IPS-11a (cell line): Measurements from ENCODE around the gene WDR20.
"Not testable (repeated sequence)": the region's sequence is repeated elsewhere in the genome, so short reads cannot be mapped to it uniquely, and the experiment has no call there.

Experiments used
- H3K4me3 ChIP-seq: one replicate; pipeline ENCODE4 v1.5.1; 2013; ENCODE audit warnings: low read depth, low read length, control low read depth

WDR20 gene

DNA sequence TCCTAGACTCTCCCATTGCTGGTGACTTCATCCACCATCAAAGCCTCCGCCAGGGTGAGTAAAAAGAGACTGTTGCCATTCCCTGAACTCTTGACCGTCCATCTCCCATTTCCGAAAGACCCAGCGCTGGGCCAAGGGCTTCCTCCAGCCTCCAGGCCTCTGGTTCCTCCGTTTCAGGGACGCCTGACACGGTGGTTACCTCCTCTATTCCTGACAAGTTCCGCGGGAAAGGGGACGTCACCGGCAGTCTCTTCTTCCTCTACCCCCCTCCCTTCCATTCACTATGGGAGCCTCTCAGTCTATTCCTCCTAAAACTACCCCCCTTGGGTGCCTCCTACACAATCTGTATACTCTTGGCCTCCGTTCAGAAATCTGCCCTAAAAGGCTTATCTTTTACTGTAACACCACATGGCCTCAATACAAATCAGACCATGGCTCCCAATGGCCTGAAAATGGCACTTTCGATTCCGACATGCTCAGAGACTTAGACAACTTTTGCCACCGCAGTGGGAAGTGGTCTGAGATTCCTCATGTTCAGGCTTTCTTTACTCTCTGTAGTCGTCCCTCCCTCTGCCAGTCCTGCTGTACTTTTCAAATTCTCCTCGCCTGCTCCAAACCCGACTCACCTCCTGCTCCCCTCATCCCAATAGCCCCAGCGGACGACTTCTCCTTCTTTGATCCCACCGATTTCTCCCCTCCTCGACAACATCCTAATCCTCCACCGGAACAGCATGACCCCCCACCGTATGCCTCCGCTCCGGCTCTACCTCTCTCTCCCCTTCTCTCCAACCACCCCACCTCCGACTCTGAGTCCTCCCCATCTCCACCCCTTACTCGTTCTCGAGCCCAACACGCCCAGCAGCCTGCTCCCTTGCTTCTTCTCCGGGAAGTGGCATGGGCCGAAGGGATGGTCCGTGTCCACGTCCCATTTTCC lies 94.9 kb downstream of the WDR20 start:
- H3K4me3 ChIP-seq = no peak overlapping the region

DNA sequence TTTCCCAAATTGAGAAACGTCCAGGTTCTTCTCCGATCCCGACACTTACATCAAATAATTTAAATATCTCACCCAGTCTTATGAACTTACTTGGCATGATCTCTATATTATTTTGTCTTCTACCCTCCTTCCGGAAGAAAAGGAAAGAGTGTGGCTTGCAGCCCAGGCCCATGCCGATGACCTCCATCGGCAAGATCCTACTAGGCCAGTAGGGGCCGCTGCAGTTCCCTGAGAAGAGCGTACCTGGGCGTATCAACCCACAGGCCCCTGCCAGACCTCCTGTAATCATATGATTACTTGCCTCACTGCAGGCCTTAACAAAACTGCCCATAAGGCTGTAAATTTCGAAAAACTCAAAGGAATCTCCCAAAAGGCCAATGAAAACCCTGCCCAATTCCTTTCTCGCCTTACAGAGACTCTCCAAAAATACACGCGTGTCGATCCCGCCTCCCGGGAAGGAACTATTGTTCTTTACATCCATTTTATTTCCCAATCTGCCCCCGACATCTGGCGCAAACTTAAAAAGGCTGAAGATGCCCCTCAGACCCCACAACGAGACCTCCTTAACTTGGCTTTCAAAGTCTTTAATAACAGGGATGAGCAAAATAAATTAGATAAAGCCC lies 95.7 kb downstream of the WDR20 start:
- no peak overlapping the region for H3K4me3 ChIP-seq

DNA sequence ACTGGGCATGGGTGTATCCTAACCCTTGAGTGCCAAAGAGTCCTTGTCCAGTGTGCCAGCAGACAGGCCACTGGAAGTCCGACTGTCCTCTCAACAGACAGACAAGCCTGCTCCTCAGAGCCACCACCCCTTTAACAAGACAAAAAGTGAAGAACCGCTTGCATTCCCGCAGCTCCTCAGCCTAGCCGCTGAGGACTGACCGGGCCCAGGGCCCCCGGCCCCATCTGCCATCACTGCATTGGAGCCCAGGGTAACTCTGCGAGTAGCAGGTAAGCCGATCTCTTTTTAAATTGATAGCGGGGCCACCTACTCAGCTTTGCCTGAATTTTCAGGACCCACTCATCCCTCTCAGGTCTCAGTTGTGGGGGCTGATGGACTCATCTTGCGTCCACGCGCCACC lies 96.3 kb downstream of the WDR20 start:
- no peak overlapping the region for H3K4me3 ChIP-seq

DNA sequence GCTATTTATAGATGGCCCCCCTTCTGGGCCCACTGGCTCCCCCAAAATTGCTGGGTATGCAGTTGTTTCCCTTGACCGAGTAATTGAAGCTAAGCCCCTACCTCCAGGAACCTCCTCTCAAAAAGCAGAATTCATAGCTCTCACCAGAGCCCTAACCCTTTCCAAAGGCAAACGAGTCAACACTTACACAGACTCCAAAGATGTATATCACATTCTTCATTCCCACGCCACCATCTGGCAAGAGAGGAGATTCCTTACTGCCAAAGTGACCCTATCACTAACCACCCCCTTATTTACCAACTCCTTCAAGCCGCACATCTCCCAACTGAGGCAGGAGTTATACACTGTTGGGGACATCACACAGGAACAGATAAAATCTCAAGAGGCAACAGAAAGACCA lies 98.4 kb downstream of the WDR20 start:
- no peak overlapping the region for H3K4me3 ChIP-seq

DNA sequence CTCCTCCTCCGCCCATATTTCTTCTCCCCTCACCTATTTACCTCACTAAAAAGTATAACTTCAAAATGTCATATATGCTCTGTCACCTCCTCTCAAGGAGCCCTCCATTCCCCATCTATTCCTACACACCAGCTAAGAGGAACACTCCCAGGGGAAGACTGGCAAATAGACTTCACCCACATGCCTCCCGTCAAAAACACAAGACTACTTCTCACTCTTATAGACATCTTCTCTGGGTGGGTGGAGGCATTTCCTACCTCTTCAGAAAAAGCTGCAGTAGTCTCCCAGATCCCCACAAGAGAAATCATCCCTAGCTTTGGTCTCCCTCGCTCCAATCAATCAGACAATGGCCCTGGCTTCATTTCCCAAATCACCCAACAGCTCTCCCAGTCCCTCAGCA lies 99.1 kb downstream of the WDR20 start:
- H3K4me3 ChIP-seq = no peak overlapping the region

DNA sequence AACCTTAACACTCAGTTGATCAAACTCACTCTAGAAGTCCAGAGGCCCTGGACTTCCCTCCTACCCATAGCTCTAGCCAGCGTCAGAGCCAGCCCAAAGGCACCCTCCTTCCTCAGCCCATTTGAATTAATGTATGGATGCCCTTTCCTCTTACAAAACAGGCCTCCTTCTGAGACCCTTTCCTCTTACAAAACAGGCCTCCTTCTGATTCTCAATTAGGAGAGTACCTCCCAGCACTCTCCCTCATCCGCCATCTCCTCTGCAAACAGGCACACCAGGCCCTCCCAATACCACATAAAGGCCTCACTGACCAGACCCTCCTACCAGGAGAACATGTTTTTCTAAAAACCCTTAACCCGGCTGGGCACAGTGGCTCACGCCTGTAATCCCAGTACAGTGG lies 99.5 kb downstream of the WDR20 start:
- no peak overlapping the region for H3K4me3 ChIP-seq

DNA sequence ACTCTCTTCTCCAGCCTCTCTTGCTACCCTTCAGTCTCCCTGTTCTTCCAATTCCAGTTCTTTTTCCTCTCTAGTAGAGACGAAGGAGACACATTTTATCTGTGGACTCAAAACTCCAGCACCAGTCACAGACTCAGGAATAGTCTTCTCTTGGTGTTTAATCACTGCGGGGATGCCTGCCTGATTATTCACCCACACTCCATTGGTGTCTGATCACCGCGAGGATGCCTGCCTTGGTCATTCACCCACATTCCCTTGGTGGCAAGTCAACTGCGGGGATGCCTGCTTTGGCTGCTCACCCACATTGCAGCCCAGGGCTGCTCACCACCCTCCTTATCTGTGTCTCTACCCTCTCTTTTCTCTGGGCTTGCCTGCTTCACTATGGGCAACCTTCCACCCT lies 100.8 kb downstream of the WDR20 start:
- H3K4me3 ChIP-seq = not testable (repeated sequence)

DNA sequence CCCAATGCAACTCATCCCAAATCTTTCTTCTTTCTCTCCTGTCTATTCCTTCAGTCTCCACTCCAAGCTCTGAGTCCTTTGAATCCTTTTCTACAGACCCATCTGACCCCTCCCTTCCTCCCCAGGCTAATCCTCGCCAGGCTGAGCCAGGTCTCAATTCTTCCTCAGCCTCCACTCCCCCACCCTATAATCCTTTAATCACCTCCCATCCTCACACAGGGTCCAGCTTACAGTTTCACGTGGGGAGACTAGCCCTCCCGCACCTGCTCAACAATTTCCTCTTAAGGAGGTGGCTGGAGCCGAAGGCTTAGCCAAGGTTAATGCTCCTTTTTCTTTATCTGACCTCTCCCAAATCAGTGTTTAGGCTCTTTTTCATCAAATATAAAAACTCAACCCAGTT lies 101.5 kb downstream of the WDR20 start:
- no peak overlapping the region for H3K4me3 ChIP-seq

DNA sequence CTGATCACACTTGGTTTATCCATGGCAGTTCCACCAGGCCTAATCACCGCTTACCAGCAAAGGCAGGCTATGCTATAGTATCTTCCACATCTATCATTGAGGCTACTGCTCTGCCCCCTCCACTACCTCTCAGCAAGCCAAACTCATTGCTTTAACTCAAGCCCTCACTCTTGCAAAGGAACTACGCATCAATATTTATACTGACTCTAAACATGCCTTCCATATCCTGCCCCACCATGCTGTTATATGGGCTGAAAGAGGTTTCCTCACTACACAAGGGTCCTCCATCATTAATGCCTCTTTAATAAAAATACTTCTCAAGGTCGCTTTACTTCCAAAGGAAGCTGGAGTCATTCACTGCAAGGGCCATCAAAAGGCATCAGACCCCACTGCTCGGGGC lies 104.1 kb downstream of the WDR20 start:
- not testable (repeated sequence) for H3K4me3 ChIP-seq

DNA sequence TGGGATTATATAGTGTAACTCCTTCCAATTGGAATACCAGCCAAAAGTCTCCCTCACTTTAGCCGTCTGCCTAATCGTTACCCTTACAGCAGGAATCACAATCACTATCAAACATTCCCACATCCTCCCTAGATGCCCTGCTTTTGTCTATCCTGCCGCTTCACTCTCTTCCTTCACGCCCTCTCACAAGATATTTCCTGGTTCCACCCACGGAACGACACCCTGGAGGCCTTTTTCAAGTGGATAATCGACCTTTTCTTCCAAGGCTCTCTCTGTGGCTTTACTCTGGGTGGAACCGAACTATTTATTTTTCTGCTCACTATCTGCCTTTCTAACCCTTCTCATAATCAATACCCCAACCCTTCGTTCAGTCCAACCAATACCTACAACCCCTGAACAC lies 106.4 kb downstream of the WDR20 start:
- H3K4me3 ChIP-seq = no peak overlapping the region

DNA sequence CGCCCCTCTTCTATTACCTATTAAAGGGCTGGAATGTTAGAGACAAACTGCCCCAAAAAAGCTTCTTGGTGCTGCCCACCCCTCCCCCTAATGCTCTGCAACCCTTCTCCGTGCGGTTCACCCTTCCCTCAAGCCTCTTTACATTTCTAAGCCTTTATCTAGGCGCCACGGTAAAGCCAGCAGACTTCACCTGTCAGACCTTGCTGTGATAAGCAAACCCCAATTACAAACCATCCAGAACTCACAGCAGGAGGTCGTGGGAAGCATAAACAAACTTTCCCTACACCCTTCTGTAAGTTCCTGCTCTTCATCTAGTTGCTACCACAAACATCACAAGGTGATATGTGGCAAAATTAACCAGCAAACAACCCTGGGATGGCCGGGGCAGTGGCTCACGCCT lies 108.4 kb downstream of the WDR20 start:
- no peak overlapping the region for H3K4me3 ChIP-seq

DNA sequence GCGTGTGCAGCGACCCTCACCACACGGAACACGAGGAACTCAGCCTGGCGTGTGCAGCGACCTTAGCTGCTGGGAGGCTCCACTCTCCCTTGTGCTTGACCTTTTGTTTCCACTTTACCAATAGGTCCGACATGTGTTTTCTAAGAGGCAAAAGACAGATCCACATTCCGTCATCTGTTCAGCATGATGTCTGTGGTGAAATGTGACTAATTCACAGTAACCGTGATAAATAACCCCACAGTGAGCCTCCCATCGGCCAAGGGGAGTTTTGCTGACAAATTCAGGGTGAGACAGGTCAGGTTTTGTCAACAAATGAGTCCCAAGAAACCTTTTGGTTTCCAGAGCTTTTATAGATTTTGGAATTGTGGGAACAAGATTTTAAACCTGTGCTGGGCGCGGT lies 109.3 kb downstream of the WDR20 start:
- H3K4me3 ChIP-seq = no peak overlapping the region

DNA sequence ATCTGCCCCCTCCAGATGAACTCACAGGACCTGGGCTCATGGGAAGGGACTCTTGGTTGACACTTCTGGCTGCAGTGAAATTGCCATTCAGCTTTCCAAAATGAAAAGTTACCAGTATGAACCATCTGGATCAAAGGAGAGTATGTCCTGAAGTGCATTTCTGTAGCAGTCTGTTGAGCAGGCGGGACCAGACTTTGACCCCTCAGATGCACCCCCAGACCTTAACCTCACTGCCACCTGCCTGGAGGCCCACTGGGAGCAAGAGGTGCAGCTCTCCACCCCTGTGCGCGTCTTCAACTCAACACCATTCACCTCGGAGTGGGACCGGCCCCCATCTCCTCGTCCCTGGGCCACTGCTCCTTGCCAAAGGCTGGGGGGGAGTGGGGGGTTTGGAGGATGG lies 110.3 kb downstream of the WDR20 start:
- no peak overlapping the region for H3K4me3 ChIP-seq

DNA sequence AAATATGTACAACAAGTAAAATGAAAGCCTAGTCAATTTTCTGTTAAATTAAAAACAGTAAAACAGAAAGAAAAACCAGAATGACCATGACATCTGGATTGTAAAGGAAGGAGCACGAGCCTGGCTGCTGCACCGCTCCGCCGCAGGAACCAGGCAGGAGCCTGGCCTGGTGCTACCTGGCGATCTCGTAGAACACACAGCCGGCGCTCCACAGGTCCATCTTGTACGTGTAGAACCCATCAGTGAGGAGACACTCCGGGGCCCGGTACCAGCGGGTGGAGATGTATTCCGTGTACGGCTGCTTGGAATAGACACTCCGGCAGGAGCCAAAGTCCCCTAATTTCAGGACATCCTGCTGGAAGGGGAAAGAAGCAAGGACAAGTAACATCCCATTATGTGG lies 110.9 kb downstream of the WDR20 start:
- H3K4me3 ChIP-seq = no peak overlapping the region

DNA sequence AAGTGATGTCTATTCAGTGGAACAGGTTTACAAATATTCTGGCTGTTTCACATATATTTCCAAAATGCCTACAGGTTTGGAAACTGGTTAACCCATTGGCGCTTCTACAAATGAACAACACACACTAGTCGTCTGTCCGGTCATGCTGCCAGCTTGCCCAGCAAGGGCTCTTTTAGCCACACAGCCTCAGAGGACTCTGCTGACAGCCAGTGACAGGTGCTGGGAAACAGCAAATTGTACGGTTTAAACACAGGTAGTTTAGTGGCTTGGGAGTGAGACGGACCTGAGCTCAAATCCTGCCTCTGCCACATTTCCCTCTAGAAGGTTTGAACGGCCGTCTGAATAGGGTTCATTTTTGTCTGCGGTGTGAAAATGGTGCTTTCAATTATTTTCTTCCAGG lies 111.5 kb downstream of the WDR20 start:
- no peak overlapping the region for H3K4me3 ChIP-seq

DNA sequence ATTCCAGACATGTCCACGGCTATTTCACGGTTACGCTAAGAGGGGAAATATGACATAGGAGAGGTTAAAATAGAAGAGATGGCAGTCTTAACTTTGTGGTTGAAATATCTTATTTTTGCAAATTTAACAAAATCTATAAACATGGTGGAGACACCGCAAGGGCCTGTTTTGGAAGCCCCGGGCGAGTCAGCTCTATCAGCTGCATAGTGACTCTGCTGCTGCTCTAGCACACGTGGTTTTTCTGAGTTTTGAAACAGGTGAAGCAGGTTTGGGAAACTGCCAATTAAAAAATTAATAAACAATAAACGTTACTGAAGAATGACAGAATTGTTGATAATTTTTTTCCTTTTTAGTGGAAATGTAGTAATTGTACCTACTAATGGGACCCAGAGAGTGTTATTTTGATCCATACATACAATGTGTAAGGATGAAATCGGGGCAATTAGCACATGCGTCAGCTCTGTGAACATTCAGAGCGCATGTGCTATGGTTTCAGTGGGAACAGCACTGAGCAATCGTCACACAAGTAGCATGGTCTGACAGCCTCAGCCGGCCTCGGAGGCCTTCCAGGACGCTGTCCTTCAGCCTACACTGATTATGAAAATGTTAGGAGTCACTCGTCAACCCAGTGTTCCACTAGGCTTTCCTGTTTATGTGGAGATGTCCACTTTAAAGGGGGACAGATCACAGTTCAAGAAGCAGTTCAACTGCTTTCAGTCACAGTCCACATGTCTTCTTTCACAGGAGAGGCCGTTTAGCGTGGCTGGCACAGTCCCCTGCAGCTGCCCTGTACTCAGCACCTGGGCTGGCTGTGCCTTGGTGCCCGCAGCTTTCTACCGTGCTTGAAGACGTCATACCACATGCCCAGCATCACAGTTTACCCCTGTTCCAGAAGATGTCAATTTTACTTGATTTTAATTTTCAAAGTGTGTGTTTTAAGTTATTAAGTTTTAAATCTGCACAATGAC lies 113.4 kb downstream of the WDR20 start:
- H3K4me3 ChIP-seq = no peak overlapping the region

DNA sequence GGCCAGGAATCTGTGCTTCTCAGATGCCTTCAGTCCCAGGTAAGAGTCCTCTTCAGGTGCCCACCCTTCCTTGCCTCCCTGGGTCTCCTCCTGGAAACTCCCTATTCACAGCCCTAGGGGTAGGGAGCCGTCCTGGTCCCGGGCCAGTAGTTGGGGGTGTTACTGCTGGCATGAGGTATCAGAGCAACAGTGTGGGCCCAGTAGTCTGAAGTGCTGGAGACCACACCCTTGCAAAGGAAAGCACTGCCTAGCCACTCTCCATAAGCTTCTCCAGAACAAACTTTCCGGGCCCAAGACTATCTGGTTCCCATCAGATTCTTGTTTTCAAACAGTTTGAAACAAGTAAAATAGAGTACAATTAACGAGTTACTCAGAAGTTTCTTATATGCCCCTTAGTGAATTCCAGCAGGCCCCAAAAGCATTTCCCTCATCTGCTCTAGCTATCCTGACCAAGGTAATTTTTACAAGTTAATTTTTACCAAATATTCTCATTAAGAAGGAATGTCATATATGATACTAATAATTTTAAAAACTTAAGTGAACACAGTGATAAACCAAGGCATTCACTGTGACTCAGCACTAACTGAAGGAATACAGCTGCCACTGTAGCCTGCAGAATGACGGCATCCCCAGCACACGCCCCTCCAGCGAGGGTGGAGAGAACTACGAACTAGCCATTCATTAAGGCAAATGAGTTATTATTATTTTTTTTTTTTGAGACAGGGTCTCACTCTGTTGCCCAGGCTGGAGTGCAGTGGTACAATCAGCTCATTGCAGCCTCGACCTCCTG lies 115.9 kb downstream of the WDR20 start:
- H3K4me3 ChIP-seq = no peak overlapping the region

DNA sequence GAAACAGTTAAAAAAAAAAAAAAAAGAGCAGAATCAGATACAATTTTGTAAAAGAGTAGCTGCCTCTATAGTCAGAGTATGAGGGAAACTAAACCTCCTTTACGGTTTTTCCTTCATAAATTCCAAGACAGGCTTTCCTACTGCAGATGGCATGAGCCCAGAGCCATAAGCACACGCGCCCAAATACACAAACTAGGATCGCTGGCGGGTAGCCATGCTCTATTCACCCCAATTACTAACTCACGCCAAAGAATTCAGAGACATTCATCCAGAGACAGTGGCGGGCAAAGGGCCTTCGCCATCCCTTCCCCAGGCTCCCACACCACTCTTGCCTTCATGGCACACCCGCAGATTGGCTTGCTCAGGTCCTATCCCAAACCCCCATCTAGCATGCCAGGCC lies 117.0 kb downstream of the WDR20 start:
- no peak overlapping the region for H3K4me3 ChIP-seq

DNA sequence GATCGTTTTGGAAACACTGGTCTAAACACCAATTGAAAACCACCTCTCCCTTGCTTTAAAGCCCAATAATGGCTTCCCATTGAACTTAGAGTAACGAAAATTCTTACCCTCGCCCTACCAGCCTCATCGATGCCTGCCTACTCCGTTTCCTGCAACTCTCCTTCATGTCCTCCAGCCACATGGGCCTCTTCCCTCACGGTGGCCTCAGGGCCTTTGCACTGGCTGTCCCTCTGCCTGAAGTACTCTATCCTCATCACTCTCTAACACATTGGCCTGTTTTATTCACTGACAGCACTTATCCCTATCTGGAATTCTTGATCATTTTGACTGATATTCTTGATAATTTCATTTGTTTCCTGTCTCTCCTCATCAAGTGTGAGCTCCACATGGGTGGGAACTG lies 118.4 kb downstream of the WDR20 start:
- H3K4me3 ChIP-seq = no peak overlapping the region
